GM18505 (cell line): ENCODE measurements around the gene HEATR5A.
"Not testable (repeated sequence)": the region's sequence is repeated elsewhere in the genome, so short reads cannot be mapped to it uniquely, and the experiment has no call there.

Experiments used
- ATAC-seq: cut with Tn5 transposase; IDR thresholded peaks from one replicate; pipeline ENCODE4 v1.9.1; 2021; ENCODE audit not compliant: unreplicated experiment
- POLR2A ChIP-seq: IDR thresholded peaks from 4 replicates; pipeline ENCODE4 v1.6.1; 2011; ENCODE audit warnings: borderline replicate concordance; ENCODE audit not compliant: insufficient read depth, insufficient read length; ENCODE audit errors: extremely low read depth

The HEATR5A gene

GRCh38 chr14:31395119-31395518 is 25.2 kb downstream of the HEATR5A start:
- no peak for ATAC-seq

DNA sequence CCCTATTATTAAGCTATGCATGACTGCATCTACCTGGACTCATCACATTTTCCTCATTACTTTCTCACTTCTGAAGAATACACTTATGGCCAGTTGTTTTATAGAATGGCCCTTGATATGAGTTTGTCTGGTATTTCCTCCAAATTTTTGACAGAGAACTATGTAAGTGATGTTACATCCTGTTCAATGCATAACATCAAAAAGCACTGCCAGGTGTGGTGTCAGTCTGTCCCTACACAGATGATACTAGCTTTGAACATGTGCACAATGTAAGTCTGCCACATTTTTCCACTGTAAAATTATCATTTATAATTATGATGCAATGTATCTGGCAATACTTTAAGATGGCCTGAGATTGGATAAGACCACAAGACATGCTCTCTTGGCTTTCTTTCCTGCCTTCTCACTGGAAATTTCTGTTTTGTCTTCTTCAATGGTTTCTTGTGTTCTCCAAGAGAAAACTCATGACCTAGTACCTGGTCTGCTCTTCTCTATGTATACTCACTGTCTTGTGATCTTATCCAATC is 28.3 kb downstream of the HEATR5A start:
- ATAC-seq: no peak
- no peak for TF ChIP-seq POLR2A

More at GRCh38 chr14:31395119-31395518, 25.2 kb downstream of the HEATR5A start:
- no peak for TF ChIP-seq POLR2A

DNA sequence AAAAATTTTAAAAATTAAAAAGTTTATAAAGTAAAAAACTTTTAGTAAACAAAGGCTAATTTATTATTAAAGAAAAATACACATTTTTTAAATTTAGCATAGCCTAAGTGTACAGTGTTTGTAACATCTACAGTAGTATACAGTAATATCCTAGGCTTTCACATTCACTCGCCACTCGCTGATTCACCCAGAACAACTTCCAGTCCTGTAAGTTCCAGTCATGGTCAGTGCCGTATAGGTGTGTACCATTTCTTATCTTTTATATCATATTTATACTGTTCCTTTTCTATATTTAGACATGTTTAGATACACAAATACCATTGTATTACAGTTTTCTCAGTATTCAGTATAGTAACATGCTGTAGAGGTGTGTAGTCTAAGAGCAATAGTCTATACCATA is 28.9 kb downstream of the HEATR5A start:
- TF ChIP-seq POLR2A: no peak
- ATAC-seq: no peak

- no peak for TF ChIP-seq POLR2A
- no peak for ATAC-seq
Observed at GRCh38 chr14:31389946-31390345, 30.4 kb downstream of the HEATR5A start.

DNA sequence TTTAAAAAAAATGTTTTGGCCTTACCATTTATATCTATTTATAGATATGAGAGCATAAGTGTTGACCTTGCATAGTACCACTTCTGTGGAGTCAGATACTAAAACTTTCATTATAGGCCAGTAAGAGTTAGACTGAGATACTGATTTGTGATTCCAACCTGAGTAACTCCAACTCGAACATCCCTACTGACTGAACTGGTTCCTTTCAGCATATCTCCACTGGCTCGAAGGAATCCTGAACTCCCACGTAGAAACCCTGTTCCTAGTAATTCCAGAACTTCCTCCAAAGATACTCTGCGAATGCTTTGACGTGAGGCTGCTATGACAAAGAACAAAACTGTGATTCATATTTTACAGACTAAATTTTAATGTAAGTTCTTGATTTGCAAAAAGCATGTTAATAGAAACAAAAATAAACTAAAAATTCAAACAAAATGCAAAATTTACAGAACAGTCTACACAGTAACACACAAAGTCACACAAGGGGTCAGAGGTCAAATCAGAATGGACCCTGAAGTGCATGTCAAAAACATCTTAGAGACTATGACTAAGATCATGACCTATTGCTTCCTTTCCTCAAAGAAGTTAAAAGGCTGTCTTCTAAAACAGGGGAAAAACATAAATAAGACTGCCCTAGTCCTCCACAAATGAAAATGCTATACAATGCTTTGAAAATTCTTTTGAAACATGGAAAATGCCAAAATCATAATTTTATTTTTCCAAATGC is 31.5 kb downstream of the HEATR5A start:
- no peak for TF ChIP-seq POLR2A
- no peak for ATAC-seq

DNA sequence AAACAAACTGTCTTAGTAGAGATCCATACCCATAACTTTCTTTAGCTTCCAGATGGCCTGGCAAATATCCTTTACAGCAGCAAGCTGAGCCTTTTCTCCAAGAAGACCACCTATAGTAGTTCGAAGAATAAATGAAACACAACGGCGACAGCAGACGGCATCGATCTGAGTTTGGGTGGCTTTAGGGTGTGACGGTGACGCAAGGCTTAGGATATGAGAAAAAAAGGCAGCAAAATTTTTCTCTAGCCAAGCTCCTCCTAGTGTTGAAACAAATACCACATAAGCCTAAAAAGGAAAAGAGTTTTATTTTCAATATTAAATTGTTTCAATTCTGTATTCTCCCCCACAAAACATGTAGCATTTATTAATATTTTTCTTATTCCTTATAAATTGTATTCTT is 33.3 kb downstream of the HEATR5A start:
- no peak for ATAC-seq
- TF ChIP-seq POLR2A: no peak

GRCh38 chr14:31386271-31386670 is 34.1 kb downstream of the HEATR5A start:
- no peak for TF ChIP-seq POLR2A
- ATAC-seq: no peak

- no peak for TF ChIP-seq POLR2A
- no peak for ATAC-seq
Observed at GRCh38 chr14:31382221-31382620, 38.1 kb downstream of the HEATR5A start.

GRCh38 chr14:31380106-31380505 is 40.2 kb downstream of the HEATR5A start:
- TF ChIP-seq POLR2A: no peak
- no peak for ATAC-seq

DNA sequence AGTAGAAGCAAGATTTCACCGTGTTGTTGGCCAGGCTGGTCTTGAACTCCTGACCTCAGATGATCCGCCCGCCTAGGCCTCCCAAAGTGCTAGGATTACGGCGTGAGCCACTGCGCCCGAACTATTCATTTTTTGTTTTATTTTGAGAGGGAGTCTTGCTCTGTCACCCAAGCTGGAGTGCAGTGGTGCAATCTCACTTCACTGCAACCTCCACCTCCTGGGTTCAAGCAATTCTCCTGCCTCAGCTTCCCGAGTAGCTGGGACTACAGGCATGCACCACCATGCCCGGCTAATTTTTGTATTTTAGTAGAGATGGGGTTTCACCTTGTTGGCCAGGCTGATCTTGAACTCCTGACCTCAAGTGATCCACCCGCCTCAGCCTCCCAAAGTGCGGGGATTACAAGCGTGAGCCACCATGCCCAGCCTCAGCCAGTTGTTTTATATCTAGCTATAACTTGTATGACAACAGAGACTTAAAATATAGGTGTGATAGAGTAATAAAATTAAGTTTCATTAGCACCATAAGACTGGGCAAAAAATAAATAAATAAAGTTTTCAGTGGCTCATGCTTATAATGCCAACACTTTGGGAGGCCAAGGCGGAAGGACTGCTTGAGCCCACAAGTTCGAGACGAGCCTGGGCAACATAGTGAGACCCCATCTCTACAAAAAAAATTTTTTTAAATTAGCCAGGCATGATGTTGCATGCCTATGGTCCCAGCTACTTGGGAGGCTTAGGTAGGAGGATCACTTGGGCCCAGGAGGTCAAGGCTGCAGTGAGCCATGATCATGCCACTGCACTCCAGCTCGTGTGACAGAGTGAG is 41.0 kb downstream of the HEATR5A start:
- ATAC-seq: not testable (repeated sequence)

DNA sequence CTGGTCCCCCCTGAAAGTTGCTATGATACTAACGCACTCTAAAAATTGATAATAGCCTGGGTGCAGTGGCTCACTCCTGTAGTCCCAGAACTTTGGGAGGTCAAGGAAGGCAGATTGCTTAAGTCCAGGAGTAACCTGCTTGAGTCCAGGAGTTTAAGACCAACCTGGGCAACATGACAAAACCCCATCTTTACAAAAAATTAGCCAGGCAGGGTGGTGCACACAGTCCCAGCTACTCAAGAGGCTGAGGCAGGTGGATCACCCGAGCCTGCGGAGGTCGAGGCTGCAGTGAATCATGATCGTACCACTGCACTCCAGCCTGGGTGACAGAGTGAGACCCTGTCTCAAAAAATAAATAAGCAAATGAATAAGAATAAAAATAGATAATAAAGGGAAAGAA is 42.9 kb downstream of the HEATR5A start:
- no peak for ATAC-seq
- TF ChIP-seq POLR2A: no peak

DNA sequence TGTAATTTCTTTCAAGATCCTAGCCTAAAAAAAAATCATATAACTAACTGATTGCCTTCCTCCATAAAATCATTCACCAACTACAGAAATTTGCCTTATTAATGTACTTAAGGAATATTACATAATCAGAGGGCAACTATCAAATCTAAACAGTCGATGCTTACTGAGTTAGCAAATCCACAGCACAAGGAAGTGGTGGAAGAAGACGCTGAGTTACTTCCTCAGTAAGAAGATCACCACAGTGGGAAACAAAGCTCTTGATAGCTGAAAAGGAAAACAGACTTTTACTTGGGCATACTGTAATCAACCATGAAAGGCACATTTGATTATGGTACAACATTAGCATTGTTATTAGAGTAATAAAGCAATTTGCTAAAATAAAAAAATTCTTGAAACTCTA is 48.7 kb downstream of the HEATR5A start:
- no peak for TF ChIP-seq POLR2A
- no peak for ATAC-seq

DNA sequence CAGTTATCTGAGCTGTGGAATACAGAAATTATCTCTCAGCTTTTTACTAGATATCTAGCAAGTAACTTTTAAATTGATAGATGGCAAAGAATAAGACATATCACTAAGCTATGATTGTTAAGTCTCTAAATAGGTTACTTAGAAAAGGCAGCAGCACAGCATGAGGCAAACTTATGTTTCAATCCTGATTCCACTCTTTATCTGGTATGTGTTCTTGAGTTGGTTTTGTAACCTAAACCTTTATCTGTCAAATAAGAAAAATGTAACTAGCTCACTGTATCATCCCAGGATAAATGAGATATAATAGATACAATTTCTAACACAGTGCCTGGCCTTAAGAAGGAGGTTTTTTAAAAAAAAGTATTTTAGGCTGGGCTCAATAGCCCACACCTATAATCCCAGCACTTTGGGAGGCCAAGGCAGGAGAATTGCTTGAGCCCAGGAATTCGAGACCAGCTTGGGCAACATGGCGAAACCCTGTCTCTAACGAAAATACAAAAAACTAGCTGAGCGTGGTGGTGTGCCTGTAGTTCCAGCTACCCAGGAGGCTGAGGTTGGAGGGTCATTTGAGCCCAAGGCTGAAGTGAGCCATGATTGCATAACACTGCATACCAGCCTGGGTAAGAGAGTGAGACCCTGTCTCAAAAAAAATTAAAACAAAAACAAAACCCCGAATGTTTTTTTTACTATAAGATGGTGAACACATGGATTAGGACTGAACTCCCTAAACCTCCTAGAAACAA is 56.8 kb downstream of the HEATR5A start:
- TF ChIP-seq POLR2A: no peak
- no peak for ATAC-seq
